DMS53 treated with DMSO at 0.1 percent for 48 hours (cell line): ENCODE measurements around the gene CFH.
"Not testable (repeated sequence)": the region's sequence is repeated elsewhere in the genome, so short reads cannot be mapped to it uniquely, and the experiment has no call there.

ENCODE experiments used
- DNase-seq: peaks from one replicate; lab custom pipeline; 2025; ENCODE audit not compliant: unreplicated experiment; lab: John Stamatoyannopoulos, UW

The CFH gene

GRCh38 chr1:196661345-196661744 lies 9.5 kb downstream of the CFH start:
- no peak for DNase-seq

- DNase-seq: no peak
Observed at GRCh38 chr1:196667131-196667530, 15.3 kb downstream of the CFH start.

- DNase-seq: no peak
Observed at GRCh38 chr1:196669051-196669450, 17.2 kb downstream of the CFH start.

DNA sequence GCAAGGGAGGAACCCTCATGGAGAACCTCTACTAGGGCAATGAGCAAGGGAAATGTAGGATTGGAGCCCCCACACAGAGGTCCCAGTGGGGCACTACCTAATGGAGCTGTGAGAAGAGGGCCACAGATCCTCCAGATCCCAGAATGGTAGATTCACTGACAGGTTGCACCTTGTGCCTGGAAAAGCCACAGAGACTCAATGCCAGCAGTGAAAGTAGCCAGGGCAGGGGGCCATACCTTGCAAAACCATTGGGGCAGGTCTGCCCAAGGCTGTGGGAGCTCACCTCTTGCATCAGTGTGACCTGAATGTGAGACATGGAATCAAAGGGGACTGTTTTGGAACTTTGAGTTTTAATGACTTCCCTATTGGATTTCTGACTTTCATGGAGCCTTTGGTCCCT lies 17.9 kb downstream of the CFH start:
- DNase-seq: no peak

GRCh38 chr1:196674908-196675307 lies 23.1 kb downstream of the CFH start:
- DNase-seq: no peak

GRCh38 chr1:196677781-196678509 lies 26.1 kb downstream of the CFH start:
- no peak for DNase-seq

DNA sequence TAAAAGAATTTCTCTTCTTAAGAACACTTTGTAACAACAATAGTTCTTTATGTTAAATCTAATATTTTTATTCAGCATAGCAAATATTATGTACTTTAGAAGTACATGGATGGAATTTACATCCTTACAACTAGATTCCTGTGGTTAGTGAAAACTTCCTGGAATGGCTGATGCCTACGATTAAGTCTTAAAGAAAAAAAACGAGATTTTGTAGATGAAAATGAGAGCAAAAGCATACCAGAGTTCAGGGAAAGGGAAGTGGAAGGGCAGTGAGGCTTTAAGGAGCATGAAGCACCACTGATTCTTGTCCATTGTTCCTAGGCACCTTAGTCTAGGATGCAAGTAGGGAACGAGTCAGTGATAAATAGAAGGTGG lies 26.7 kb downstream of the CFH start:
- DNase-seq: no peak

DNA sequence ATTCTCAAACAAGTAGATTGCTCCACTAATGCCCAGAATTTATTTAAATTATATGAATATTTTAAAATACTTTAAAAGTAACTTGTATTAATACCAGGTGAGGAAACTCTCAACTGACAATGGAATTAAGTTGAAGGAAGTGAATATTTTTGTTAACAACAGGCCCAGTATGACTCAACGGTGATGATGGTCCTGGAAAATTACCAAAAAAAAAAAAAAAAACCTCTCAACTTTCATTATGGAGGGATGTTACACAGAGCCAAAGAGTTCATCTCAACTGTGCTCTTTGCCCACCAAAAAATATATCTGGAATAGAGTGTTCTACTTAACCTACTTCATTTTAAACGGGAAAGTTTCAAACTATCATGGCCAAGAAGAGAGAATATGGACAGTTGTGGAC lies 28.3 kb downstream of the CFH start:
- DNase-seq: no peak

DNA sequence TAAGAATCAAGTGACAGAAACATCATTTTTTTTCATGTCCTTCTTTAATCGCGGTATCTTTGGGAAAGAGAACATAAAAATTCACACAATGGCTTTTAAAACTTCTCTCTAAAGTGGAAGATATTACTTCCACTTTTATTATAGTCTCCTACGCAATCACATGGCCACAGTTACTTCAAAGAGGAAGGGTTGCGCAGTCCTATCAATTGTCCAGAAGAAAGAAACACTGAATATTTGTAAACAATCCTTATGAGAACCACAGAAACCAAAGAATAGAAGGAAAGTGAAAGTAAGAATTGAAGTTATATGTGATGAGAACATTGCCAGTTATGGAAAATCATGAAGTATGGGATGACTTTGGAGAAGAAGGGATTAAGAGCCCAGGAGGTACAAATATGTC lies 32.6 kb downstream of the CFH start:
- DNase-seq: no peak

DNA sequence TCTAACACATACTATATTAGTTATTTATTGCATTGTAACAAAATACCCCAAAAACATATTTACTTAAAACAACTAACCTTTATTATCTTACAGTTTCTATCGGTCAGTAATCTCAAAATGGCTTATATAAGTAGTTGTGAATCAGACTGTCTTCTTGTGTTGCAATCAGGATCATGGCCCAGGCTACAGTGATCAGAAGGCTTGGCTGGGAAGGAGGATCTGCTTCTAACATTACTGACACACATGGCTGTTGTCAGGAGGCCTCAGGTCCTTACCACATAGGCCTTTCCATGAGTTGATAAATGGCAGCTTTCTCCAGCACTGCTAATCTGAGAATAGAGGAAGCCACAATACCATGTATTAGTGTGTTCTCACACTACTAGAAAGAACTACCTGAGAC lies 33.7 kb downstream of the CFH start:
- no peak for DNase-seq

- no peak for DNase-seq
Observed at GRCh38 chr1:196689001-196689400, 37.2 kb downstream of the CFH start.

DNA sequence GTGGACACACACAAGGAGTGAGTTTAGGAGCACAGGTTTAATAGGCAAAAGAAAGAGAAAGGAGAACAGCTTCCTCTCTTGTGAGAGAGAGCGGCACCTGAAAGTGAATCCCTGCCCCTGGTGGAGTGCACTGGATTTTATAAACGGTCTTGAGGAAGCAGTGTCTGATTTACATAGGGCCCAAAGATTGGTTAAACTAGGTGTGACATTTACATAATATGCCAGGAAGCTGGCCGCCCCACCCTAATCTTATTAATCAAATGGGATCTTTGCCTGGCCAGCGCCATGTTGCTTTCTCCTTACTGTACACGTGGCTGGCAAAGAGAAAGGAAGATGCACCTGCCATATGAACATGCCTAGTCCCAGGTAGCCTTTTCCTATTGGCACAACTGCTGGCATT lies 38.7 kb downstream of the CFH start:
- no peak for DNase-seq

- DNase-seq: no peak
Observed at GRCh38 chr1:196698993-196699392, 47.1 kb downstream of the CFH start.

DNA sequence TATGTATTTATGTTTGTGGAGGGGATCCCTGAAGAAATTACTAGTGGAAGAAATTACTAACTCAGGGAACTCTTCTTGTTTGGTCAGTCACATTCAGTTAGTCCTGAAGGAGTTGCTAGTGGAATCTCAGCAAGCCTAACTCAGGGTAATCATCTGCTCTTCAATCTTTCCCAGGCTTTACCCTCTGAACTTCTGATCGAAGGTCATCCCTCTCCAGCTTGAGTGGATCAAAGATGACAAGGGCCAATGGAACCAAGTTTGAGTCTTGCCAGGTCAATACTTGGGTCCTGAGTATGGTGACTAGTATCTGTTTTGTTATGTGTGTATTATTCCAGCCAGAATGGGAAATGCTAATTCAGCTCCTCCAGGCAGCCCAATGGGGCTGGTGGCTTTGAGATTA lies 49.3 kb downstream of the CFH start:
- DNase-seq: no peak

GRCh38 chr1:196709892-196710291 lies 58.0 kb downstream of the CFH start:
- DNase-seq: not testable (repeated sequence)

GRCh38 chr1:196717868-196718267 lies 66.0 kb downstream of the CFH start:
- no peak for DNase-seq

DNA sequence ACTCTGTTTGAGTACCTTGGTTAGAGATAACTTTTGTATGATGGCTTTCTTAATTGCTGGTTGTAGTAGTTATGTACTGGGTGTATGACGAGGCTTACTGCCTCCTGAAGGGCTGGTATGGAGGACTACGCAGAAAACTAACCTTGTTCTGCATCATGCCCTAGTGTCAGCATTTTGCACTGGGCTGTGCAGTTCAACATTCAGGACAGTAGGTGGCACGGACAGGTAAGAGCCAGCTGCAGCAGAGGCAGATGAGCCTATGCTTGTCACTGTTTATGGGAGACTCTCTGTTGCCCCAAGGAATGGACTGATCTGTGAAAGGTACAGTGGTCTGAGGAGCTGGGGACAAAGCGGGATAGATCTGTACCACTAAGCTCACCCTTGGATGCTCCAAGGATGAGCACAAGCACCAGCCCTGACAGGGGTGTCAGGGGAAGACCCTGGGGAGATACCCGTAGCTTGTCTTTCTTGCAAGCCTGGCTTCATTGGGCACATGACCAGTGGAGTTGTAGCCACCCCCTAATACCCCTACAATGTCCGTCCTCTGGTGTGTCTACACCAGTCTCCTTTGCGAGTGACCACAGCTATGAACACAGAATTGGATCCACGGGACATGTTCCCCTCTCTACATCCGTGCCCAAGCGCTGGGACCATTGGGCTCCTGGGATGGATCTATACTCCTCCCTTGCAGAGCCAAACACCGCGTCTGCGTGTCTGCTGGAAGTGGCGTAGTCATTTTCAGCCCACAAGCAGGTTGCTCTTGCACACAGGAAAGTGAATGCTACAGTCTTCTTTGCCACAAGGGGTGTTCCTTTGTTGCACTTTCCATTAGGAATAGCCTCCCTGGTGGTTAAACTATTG lies 71.7 kb downstream of the CFH start:
- DNase-seq: peak; percentile 70

- no peak for DNase-seq
Observed at GRCh38 chr1:196732526-196732925, 80.7 kb downstream of the CFH start.

DNA sequence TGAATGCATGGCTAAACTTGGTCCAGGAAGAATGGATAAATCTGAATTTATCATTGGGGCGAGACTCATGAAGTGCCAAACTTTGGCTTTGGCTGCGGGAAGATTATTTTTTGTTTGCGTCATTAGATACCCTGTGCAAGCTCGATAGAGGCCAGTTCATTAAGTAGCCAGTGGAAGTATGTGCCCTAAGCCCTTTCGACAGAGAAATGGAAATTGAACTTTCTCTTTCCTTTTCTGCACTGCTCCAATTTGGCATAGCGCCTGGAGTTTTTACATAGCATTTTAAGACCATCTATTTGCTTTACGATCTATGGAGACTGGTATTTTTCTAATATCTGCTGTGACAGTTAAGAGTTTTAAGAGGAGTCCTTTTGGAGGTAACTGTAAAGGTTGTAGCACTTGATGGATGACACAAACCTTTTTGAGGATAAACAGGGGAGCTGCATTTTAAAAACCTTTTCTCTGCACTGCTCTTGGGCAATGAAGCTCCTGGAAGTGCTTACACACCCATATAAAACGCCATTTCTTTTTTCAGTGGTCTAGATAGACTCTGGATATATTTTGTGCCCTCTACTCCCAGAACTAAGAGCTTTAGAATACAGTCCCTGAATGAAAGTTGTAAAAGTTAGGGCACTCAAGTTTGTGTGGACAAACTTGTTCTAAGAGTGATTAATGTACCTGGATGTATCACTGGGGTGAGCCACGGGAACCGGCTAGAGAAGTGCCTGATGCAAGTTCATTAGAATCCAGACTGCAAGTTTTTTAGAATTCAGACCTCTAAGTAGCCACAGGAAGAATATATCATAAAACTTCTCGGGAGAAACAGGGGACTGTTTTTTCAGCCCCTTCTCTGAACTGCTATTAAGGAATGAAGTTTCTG lies 81.5 kb downstream of the CFH start:
- DNase-seq: no peak

GRCh38 chr1:196734006-196734405 lies 82.2 kb downstream of the CFH start:
- no peak for DNase-seq

DNA sequence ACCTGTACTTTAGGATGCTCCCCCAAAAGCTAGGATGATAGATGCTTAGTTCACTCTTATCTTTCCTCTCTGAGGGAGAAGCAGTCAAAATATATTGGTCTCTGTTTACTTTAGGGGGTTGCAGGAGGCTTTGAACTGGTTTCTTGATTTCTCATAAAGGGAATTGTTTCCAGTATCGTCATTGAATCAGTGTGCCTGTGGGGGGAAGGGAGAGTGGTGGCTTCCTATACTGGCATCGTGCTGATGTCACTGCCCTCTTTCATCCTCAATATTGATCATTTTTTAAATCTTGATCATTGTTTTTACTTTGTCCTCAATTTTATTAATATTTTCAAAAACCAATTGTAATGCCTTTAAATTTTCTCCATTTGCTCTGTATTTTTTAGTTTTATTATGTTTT lies 82.6 kb downstream of the CFH start:
- DNase-seq: no peak

- DNase-seq: no peak
Observed at GRCh38 chr1:196738730-196739129, 86.9 kb downstream of the CFH start.
